CD4-positive, alpha-beta T cell treated with Interleukin-6 at 100 ng/mL for 8 hours (primary cell): Measurements from ENCODE around the gene STXBP5L.
"Not testable (repeated sequence)": the region's sequence is repeated elsewhere in the genome, so short reads cannot be mapped to it uniquely, and the experiment has no call there.

Source experiments
- DNase-seq: peaks from one replicate; pipeline ENCODE4 v3.0.0-alpha.2; 2020; ENCODE audit warnings: mixed read lengths, low spot score

Gene STXBP5L

DNA sequence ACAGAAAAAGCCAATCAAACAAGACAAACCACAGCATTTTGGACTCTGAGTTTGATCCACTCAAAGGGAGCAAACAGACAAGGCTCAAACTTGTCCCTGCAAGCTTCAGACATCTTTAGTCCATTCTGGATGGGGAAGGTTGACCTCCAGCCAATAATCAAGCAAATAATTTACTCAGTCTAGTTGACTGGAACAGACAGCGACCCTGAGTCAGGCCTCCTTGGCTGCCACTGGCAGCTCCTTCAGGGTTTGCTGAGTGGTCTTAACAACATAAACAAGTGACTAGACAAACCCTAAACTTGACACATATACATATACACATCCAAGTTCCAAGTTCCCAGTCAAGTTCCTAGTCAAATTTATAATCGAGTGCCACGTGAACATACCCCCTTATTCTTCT is 323.9 kb downstream of the STXBP5L start:
- DNase-seq: no peak

DNA sequence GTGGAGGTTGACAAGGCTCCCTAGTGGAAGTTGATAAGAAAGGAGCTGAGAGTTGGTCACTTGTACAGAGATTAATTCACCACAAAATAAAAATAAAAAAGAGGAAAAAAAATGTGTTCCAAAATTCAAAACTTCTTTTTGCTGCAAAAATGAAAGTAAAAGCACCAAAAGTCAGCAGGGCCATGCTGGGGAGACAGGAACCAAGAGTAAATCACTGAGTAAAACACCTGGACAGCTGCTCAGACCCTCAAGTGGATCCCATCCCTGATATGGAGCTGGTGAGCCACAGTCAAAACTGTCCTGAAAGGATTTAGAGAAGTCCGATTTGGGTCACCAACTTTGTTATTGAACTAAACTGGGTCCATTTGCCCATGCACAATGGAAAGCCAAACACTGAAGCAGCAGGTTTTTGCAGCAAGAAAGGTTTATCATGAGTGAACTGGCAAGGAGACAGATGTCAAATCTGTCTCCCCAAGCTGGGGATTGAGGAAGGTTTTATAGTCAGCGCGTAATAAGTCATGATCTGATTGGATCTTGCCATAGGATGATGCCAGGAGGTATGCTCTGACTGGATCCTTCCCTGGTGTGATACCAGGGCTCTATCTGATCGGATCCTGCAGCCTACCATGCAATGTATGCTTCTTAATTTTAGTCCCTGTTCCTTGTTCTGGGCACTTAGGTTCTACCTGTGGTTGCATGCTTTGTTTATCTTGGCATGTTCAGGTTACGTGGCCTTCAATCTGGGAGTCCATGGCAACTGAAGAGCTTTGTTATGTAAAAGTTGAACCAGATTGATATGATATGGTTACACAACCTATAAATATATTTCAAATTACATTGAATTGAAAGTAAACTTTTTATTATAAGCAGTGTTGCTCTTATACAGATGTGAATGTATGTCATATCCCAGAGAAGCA is 324.6 kb downstream of the STXBP5L start:
- DNase-seq: no peak

GRCh38 chr3:121243208-121243607 is 335.2 kb downstream of the STXBP5L start:
- no peak for DNase-seq

DNA sequence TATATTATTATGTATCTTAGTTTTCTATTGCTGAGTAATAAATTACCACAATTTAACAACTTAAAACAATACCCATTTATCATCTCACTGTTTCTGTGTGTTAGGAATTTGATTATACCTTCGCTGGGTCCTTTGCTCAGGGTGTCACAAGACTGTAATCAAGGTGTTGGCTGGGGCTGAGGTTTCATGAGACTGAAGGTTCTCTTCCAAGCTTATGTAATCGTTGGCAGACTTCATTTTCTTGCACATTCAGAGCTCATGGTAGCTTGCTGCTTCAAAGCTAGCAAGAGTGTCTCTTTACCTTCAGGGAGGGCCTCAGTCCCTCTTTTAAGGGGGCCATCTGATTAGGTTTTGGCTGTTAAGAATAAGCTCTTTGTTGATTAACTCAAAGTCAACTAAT is 344.7 kb downstream of the STXBP5L start:
- no peak for DNase-seq

GRCh38 chr3:121269389-121269788 is 361.4 kb downstream of the STXBP5L start:
- no peak for DNase-seq

GRCh38 chr3:121274411-121274810 is 366.4 kb downstream of the STXBP5L start:
- DNase-seq: no peak

DNA sequence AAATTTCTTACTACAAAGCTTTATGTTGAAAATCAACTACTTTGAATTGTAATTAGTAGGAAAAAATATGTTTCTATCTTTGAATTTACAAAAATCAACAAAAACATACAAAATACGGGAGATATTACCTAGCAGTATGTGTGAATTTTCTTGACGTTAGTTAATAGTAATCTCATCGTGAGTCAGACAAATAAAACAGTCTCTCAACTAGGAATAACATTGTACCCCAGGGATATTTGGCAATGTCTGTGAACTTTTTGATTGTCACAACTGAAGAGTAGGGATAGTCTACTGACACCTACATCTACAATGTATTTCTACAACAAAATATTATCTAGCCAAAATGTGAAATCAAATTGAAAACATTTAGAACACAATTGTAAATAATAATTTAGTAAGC is 387.4 kb downstream of the STXBP5L start:
- DNase-seq: no peak

DNA sequence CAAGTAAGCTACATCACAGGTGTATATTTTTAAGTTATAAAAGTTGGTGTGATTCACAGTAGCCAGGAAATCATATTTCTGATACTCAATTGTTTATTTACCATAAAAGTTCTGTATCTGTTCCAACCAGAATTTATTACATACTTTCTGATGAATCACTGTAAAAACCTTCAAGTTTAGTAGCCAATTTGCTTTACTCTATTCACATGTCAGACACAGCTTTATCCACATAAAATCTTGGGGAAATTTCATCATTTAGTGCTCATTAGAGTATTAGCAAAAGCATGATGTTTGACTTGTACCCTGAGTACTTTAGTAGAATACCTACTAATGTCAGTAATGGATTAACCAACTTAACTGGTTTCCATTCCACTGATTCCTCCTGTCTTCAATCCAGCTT is 388.0 kb downstream of the STXBP5L start:
- DNase-seq: no peak

GRCh38 chr3:121324320-121324719 is 416.3 kb downstream of the STXBP5L start:
- no peak for DNase-seq

GRCh38 chr3:121330118-121330517 is 422.1 kb downstream of the STXBP5L start:
- DNase-seq: no peak

GRCh38 chr3:121330634-121331033 is 422.6 kb downstream of the STXBP5L start:
- no peak for DNase-seq

- not testable (repeated sequence) for DNase-seq
Measured at GRCh38 chr3:121355960-121356359, 448.0 kb downstream of the STXBP5L start.

DNA sequence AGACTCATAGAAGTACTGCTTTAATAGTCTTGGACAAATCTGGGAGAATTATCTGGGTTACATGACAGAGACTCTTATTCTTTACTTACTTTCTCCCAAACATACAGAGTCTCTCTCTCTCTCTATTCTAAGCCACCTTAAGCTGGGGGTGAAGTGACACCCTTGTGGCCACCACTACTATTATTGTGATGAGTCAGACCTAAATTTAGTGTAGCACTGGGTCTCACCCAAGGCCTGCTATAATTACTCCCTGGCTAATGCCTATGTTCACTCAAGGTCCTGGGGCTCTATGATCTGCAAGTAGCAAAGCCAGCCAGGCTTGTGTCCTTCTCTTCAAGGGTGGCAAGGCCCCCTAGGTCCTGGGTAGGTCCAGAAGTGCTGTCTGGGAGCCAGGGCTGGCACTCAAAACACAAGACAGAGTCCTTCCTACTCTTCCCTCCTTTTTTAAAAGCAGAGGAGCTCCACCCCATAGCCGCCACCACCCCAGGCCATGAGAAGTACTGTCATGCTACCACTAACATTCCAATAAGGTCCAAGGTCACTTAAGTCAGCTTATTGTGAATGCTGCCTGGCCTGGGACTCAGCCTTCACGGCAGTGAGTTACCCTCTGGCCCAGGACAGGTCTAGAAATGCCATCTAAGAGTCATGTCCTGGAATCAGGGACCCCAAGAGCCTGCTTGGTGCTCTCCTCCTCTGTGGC is 454.2 kb downstream of the STXBP5L start:
- DNase-seq: no peak

DNA sequence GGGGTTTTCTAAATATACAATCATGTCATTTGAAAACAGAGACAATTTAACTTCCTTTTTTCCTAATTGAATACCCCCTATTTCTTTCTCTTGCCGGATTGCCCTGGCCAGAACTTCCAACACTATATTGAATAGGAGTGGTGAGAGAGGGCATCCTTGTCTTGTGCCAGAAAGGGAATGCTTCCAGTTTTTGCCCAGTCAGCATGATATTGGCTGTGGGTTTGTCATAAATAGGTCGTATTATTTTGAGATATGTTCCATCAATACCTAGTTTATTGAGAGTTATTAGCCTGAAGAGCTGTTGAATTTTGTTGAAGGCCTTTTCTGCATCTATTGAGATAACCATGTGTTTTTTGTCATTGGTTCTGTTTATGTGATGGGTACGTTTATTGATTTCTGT is 480.3 kb downstream of the STXBP5L start:
- not testable (repeated sequence) for DNase-seq

DNA sequence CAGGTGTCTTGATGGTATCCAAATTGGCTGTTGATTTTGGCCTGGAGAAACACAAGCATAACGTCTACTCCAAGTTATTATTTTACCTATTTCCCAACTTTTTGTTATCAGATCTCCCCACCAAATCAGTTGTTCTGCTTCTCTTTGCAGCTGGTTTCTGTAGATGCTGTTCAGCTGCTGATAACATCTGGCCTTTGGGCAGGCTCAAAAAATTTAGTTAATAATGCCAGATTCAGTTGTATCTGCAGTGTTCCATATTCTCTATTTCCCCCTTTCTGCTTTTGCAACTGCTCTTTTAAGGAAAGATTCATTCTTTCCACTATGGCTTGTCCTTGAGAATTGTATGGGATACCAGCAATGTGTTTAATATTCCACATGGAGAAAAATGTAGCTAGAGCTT is 488.0 kb downstream of the STXBP5L start:
- not testable (repeated sequence) for DNase-seq

- not testable (repeated sequence) for DNase-seq
Measured at GRCh38 chr3:121398051-121398450, 490.0 kb downstream of the STXBP5L start.

DNA sequence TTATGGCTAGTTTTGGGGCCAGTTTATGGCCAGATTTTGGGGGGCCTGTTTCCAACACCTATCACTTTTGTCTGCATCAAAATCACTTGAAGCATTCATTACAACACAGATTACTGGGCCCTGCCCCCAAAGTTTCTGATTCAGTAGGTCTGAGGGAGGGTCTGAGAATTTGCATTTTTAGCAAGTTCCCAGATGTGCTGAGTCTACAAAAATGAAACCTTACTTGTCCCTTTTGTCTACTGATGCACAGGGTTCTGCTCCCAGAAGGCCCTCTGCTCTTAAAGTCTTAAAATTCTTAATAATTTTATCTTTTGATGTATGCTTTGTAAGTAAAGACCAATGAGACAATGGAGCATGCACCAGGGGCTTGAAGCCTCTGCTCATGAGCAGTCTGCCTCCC is 491.8 kb downstream of the STXBP5L start:
- DNase-seq: no peak

GRCh38 chr3:121405631-121406030 is 497.6 kb downstream of the STXBP5L start:
- DNase-seq: no peak

- DNase-seq: no peak
Measured at GRCh38 chr3:121411523-121411922, 503.5 kb downstream of the STXBP5L start.

DNA sequence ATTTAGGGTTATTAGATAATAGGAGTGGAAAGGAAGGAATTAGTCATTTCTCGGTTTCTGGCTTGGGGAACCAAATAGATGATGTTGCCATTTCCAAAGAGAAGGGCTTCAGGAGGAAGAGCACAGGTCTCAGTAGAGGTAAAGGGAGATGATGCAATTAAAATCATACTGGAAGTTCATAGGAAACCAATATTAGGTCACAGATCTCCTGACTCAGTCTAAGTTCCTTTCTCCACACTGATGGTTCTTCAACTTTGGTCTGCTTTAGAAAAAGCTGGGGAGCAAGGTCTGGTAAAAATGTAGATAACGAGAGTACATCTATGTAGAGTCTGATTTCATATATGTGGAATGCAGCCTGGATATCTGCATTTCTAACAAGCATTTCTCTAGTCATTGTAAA is 506.9 kb downstream of the STXBP5L start:
- no peak for DNase-seq

GRCh38 chr3:121418182-121418581 is 510.2 kb downstream of the STXBP5L start:
- DNase-seq: no peak

GRCh38 chr3:121424549-121424948 is 516.5 kb downstream of the STXBP5L start:
- DNase-seq: no peak

GRCh38 chr3:121430664-121431215 is 522.7 kb downstream of the STXBP5L start:
- no peak for DNase-seq
